ENCODE results near the gene HPF1. TPM values are rescaled to one million over a fixed set of nuclear protein-coding genes. Genes with fewer than 3 reads are reported as not detected.

HPF1 gene
- total and polyA plus RNA-seq, 2 of the 13 experiments (the other 11 are each of a cell fraction or from before 2014, with no cell fraction given): 5.1 to 14.8 TPM

GRCh38 chr4:169770416-169770815 is 12.7 kb upstream of the HPF1 start:
- no peak overlapping the region for H3K9ac ChIP-seq (ENCODE audit: insufficient read depth, low read depth, low read length)
- no peak for ATAC-seq
- ChIA-PET POLR2A (no interaction called here), CTCF (ENCODE audit: low intra/inter-chr PET ratio, low total read pairs) (no interaction called here)
- H3K27me3 ChIP-seq (ENCODE audit: control insufficient read depth in 1 of 2, insufficient read depth in 2 of 2, low read length in 2 of 2): no peaks in the 10 kb centered on the region; a peak in 1 of 5 replicates
- H3K36me3 ChIP-seq (replicated peaks in 1 of 2; ENCODE audit: control insufficient read depth in 1 of 2, insufficient read depth in 2 of 2, low read length in 2 of 2): no peaks in the 10 kb centered on the region
- TF ChIP-seq ZNF431 (CRISPR knock-in tag; IDR thresholded peaks at IDR 0.05; ENCODE audit: borderline replicate concordance, low read depth) (no peak), PAWR (CRISPR knock-in tag; IDR thresholded peaks at IDR 0.05; ENCODE audit: borderline replicate concordance) (no peak), ZNF605 (CRISPR knock-in tag; IDR thresholded peaks at IDR 0.05) (no peak), GATAD2A (CRISPR knock-in tag; IDR thresholded peaks at IDR 0.05) (no peak), ZBTB1 (CRISPR knock-in tag; IDR thresholded peaks at IDR 0.05; ENCODE audit: borderline replicate concordance) (no peak), KLF16 (CRISPR knock-in tag; IDR thresholded peaks at IDR 0.05) (no peak), ZNF468 (CRISPR knock-in tag; IDR thresholded peaks at IDR 0.05) (no peak), FOSL2 (CRISPR knock-in tag; IDR thresholded peaks at IDR 0.05) (no peak), ZNF614 (CRISPR knock-in tag; IDR thresholded peaks at IDR 0.05; ENCODE audit: borderline replicate concordance) (no peak), MXI1 (IDR thresholded peaks at IDR 0.05; ENCODE audit: borderline replicate concordance, low read depth, low read length) (no peak)
- H3K27ac ChIP-seq (ENCODE audit: extremely low read length, insufficient read depth, low read length): no peak overlapping the region
- H4K20me1 ChIP-seq (ENCODE audit: insufficient read depth, low read length): no peaks in the 10 kb centered on the region
- intact Hi-C loops (cut with micrococcal nuclease; ENCODE audit: unreplicated experiment): no loop called here
- in situ Hi-C loops (cut with HindIII; ENCODE audit: extremely low pct_ligation_motif_present, low pct_unique_long_range_greater_than_20kb): no loop called here
- no TSS peak for BruUV-seq (replicated peaks)
- no peak overlapping the region for H3K4me2 ChIP-seq (ENCODE audit: low read depth, low read length)
- FAIRE-seq: no peak
- no peak overlapping the region for H2AFZ ChIP-seq (ENCODE audit: low read length)
- no peak overlapping the region for H3K4me3 ChIP-seq (replicated peaks in 1 of 3; ENCODE audit: insufficient read depth in 1 of 3, low read depth in 2 of 3, low read length in 3 of 3)
- DNase-seq (ENCODE audit: low spot score): no peak
- H3K4me1 ChIP-seq (ENCODE audit: insufficient read depth, low read length): peaks cover 6% of the 10 kb centered on the region
- no peaks in the 10 kb centered on the region for H3K79me2 ChIP-seq (ENCODE audit: insufficient read depth, low read length)
- H3K9me3 ChIP-seq (ENCODE audit: low read length): no peaks in the 10 kb centered on the region

DNA sequence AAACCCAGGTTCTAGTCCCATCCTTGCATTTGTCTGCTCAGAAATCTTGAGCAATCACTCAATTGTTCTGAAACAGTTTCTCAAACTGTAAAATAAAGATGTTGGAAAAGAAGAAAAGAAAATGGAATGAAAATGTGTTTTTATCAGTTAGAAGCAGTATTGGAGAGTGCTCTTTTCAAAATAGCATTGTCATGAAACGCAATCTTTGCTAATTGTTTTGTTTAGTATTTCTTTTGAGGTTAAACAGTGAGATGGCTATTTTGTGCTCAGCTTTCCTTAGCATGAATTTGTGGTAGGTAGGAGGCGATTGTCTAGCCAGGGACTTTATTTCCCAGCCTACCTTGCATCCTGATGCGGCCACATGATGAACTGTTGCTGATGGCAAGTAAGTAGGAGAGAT is 10.6 kb upstream of the HPF1 start:
- TF ChIP-seq TBX3 (IDR thresholded peaks at IDR 0.05; ENCODE audit: borderline replicate concordance): no peak
- no peak for TF ChIP-seq PHF8 (CRISPR knock-in tag; IDR thresholded peaks at IDR 0.05)
- no peak for TF ChIP-seq MAZ (IDR thresholded peaks at IDR 0.05; ENCODE audit: borderline replicate concordance, low read depth, low read length)
- no peak for TF ChIP-seq MAZ (CRISPR knock-in tag; IDR thresholded peaks at IDR 0.05; ENCODE audit: low read depth)
- TF ChIP-seq KAT8 (CRISPR knock-in tag; IDR thresholded peaks at IDR 0.05): no peak
- TF ChIP-seq ZNF234 (CRISPR knock-in tag; conservative IDR thresholded peaks at IDR 0.05): no peak
- 31% methylated on average over 3 of the region's 3 CpGs for whole genome bisulfite sequencing (ENCODE audit: low lambda C conversion rate)
- Histone ChIP-seq H3K9ac (ENCODE audit: insufficient read depth, low read depth, low read length) (no peak overlapping the region), H2AFZ (ENCODE audit: low read length) (no peak overlapping the region), H4K20me1 (ENCODE audit: insufficient read depth, low read length) (no peaks in the 10 kb centered on the region), H3K27ac (ENCODE audit: extremely low read length, insufficient read depth, low read length) (no peak overlapping the region), H3K9me3 (ENCODE audit: low read length) (no peaks in the 10 kb centered on the region), H3K36me3 (replicated peaks in 1 of 2; ENCODE audit: control insufficient read depth in 1 of 2, insufficient read depth in 2 of 2, low read length in 2 of 2) (no peaks in the 10 kb centered on the region), H3K4me2 (ENCODE audit: low read depth, low read length) (no peak overlapping the region), H3K4me1 (ENCODE audit: insufficient read depth, low read length) (peaks cover 10% of the 10 kb centered on the region), H3K79me2 (ENCODE audit: insufficient read depth, low read length) (no peaks in the 10 kb centered on the region), H3K4me3 (replicated peaks in 1 of 3; ENCODE audit: insufficient read depth in 1 of 3, low read depth in 2 of 3, low read length in 3 of 3) (no peak overlapping the region), H3K27me3 (ENCODE audit: control insufficient read depth in 1 of 2, insufficient read depth in 2 of 2, low read length in 2 of 2) (no peaks in the 10 kb centered on the region; a peak in 1 of 5 replicates)
- no peak for ATAC-seq
- BruUV-seq (replicated peaks): no TSS peak
- DNase-seq (ENCODE audit: low spot score): no peak
- in situ Hi-C loops (cut with HindIII; ENCODE audit: extremely low pct_ligation_motif_present, low pct_unique_long_range_greater_than_20kb) (no loop called here), intact Hi-C loops (cut with micrococcal nuclease; ENCODE audit: unreplicated experiment) (no loop called here)
- CTCF ChIA-PET (ENCODE audit: low intra/inter-chr PET ratio, low total read pairs): no interaction called here
- FAIRE-seq: no peak
- POLR2A ChIA-PET: no interaction called here

Data from HepG2 (cell line).